HEK293T (cell line): ENCODE data around the gene PICALM.

Source experiments
- BHLHE40 ChIP-seq: fragments of 450-650 bp; IDR thresholded peaks from 2 replicates; pipeline ENCODE4 v1.6.1; 2016; ENCODE audit warnings: mild to moderate bottlenecking, moderate library complexity, borderline replicate concordance
- SP1 ChIP-seq: fragments of 450-650 bp; IDR thresholded peaks from 2 replicates; pipeline ENCODE4 v1.6.1; 2017

- no peak for TF ChIP-seq BHLHE40
- no peak for TF ChIP-seq SP1
These were observed 579 bp downstream of the PICALM start for GRCh38 chr11:86068138-86068871.
